Ishikawa (cell line): Measurements from ENCODE around the gene NTPCR.

Source experiments
- CEBPB ChIP-seq: IDR thresholded peaks from 2 replicates; pipeline ENCODE4 v1.6.1; 2012
- EGR1 ChIP-seq: IDR thresholded peaks from 2 replicates; pipeline ENCODE4 v1.6.1; 2012
- EP300 ChIP-seq: IDR thresholded peaks from 2 replicates; pipeline ENCODE4 v1.6.1; 2012; ENCODE audit warnings: borderline replicate concordance
- MAX ChIP-seq: IDR thresholded peaks from 2 replicates; pipeline ENCODE4 v1.6.1; 2012
- RAD21 ChIP-seq: IDR thresholded peaks from 2 replicates; pipeline ENCODE4 v1.6.1; 2012; ENCODE audit warnings: low read depth
- TAF1 ChIP-seq: IDR thresholded peaks from 2 replicates; pipeline ENCODE4 v1.6.1; 2012; ENCODE audit warnings: low read depth, mild to moderate bottlenecking
- TCF12 ChIP-seq: IDR thresholded peaks from 2 replicates; pipeline ENCODE4 v1.6.1; 2012; ENCODE audit warnings: low read depth
- TEAD4 ChIP-seq: IDR thresholded peaks from 2 replicates; pipeline ENCODE4 v1.6.1; 2012
- USF1 ChIP-seq: IDR thresholded peaks from 2 replicates; pipeline ENCODE4 v1.6.1; 2012
- TF ChIP-seq, protein P1 (sequence below): IDR thresholded peaks from 2 replicates; pipeline ENCODE4 v1.6.1; 2012; ENCODE audit warnings: low read depth, mild to moderate bottlenecking

GRCh38 chr1:233005156-233005555 is 54.7 kb downstream of the NTPCR start:
- TF ChIP-seq EGR1 (no peak), TCF12 (no peak), EP300 (no peak), MAX (no peak), TAF1 (no peak), TEAD4 (no peak), RAD21 (no peak), CEBPB (no peak), USF1 (no peak)
- TF ChIP-seq, protein P1, sequence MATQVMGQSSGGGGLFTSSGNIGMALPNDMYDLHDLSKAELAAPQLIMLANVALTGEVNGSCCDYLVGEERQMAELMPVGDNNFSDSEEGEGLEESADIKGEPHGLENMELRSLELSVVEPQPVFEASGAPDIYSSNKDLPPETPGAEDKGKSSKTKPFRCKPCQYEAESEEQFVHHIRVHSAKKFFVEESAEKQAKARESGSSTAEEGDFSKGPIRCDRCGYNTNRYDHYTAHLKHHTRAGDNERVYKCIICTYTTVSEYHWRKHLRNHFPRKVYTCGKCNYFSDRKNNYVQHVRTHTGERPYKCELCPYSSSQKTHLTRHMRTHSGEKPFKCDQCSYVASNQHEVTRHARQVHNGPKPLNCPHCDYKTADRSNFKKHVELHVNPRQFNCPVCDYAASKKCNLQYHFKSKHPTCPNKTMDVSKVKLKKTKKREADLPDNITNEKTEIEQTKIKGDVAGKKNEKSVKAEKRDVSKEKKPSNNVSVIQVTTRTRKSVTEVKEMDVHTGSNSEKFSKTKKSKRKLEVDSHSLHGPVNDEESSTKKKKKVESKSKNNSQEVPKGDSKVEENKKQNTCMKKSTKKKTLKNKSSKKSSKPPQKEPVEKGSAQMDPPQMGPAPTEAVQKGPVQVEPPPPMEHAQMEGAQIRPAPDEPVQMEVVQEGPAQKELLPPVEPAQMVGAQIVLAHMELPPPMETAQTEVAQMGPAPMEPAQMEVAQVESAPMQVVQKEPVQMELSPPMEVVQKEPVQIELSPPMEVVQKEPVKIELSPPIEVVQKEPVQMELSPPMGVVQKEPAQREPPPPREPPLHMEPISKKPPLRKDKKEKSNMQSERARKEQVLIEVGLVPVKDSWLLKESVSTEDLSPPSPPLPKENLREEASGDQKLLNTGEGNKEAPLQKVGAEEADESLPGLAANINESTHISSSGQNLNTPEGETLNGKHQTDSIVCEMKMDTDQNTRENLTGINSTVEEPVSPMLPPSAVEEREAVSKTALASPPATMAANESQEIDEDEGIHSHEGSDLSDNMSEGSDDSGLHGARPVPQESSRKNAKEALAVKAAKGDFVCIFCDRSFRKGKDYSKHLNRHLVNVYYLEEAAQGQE = no peak
